Activated CD8-positive, alpha-beta T cell treated with anti-CD3 and anti-CD28 coated beads for 36 hours (primary cell): ENCODE measurements around the gene ERICH2. TPM values are rescaled to one million over a fixed set of nuclear protein-coding genes. Genes with fewer than 3 reads are reported as not detected.
A peak's percentile ranks its signal among the peaks of the same experiment; 100 is the strongest.

ENCODE experiments used
- ATAC-seq: fragments of 200-7000 bp; cut with Tn5 transposase; one replicate; pipeline ENCODE4 v1.10.0; 2021; ENCODE audit warnings: mild to moderate bottlenecking, moderate library complexity
- CTCF ChIA-PET: fragments of 350-600 bp; sonication (Branson Sonifier 250); formaldehyde crosslinking; loops from one replicate; lab custom pipeline; 2021; ENCODE audit warnings: antibody characterized with exemption; lab: Charles Lee
- POLR2A ChIA-PET: fragments of 350-600 bp; sonication (Branson Sonifier 250); formaldehyde crosslinking; loops from one replicate; lab custom pipeline; 2021; ENCODE audit warnings: antibody characterized with exemption; lab: Charles Lee
- DNase-seq: peaks from one replicate; pipeline ENCODE4 v3.0.0-alpha.2; 2020
- H3K27ac Mint-ChIP-seq: one replicate; pipeline ENCODE4 v1.8.0; 2021; ENCODE audit warnings: mild to moderate bottlenecking, mixed read lengths
- H3K27me3 Mint-ChIP-seq: one replicate; pipeline ENCODE4 v1.8.0; 2021; ENCODE audit warnings: mixed read lengths
- H3K36me3 Mint-ChIP-seq: one replicate; pipeline ENCODE4 v1.8.0; 2021; ENCODE audit warnings: low read depth, mixed read lengths
- H3K4me1 Mint-ChIP-seq: one replicate; pipeline ENCODE4 v1.8.0; 2021; ENCODE audit warnings: low read depth, mixed read lengths
- H3K4me3 Mint-ChIP-seq: one replicate; pipeline ENCODE4 v1.8.0; 2021; ENCODE audit warnings: mild to moderate bottlenecking, moderate library complexity, mixed read lengths
- H3K9me3 Mint-ChIP-seq: one replicate; pipeline ENCODE4 v1.8.0; 2021; ENCODE audit warnings: mixed read lengths
- intact Hi-C: fragments of 100-400 bp; cut with micrococcal nuclease; formaldehyde crosslinking; loops from one replicate; pipeline ENCODE4 v1.10.0; 2022
- total RNA-seq, 2 experiments: library from RNA; stranded (reverse); gene quantifications; one replicate each; pipeline ENCODE4 v1.2.3, GENCODE V29; 2021
- TF ChIP-seq, protein P1 (sequence below): fragments of 200-600 bp; IDR thresholded peaks from one replicate; pipeline ENCODE4 v1.8.0; 2022; ENCODE audit warnings: antibody characterized with exemption, mild to moderate bottlenecking

ERICH2 gene
- total RNA-seq, 2 experiments from 2014 or later = not detected

DNA sequence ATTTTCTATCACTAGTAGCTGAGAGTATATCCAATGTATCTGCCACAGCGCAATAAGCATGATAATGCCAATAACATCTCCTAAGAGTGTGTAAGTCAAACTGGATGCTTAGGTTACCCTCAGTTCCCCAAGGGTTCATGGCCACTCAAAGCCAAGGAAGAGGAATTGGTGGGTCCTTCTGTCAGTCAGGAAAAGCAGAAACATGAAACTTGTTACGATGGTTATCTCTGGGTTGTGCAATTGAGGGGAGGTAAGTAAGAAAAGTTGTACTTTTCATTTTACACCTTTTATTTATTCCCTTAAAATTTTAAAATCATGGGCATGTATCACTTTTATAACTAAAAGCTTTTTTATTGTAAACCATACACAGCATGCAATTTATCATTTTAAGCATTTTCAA, 36.4 kb downstream of the ERICH2 start:
- Mint-ChIP-seq H3K9me3 (no peaks in the 10 kb centered on the region), H3K27me3 (peaks cover 5% of the 10 kb centered on the region), H3K4me1 (no peaks in the 10 kb centered on the region), H3K4me3 (no peak overlapping the region), H3K36me3 (no peaks in the 10 kb centered on the region), H3K27ac (no peak overlapping the region)
- POLR2A ChIA-PET = no interaction called here
- intact Hi-C loops = loop anchor here (5.0 kb wide), 1 partner anchor 564 kb away; no protein-coding TSS in a partner anchor
- TF ChIP-seq, protein P1, sequence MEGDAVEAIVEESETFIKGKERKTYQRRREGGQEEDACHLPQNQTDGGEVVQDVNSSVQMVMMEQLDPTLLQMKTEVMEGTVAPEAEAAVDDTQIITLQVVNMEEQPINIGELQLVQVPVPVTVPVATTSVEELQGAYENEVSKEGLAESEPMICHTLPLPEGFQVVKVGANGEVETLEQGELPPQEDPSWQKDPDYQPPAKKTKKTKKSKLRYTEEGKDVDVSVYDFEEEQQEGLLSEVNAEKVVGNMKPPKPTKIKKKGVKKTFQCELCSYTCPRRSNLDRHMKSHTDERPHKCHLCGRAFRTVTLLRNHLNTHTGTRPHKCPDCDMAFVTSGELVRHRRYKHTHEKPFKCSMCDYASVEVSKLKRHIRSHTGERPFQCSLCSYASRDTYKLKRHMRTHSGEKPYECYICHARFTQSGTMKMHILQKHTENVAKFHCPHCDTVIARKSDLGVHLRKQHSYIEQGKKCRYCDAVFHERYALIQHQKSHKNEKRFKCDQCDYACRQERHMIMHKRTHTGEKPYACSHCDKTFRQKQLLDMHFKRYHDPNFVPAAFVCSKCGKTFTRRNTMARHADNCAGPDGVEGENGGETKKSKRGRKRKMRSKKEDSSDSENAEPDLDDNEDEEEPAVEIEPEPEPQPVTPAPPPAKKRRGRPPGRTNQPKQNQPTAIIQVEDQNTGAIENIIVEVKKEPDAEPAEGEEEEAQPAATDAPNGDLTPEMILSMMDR = no peak
- DNase-seq = no peak
- CTCF ChIA-PET = interaction anchor here (0.9 to 1.5 kb wide), 2 partner anchors 9 to 67 kb away, joined by 3 to 4 read pairs; no protein-coding TSS in a partner anchor
- ATAC-seq = no peak

DNA sequence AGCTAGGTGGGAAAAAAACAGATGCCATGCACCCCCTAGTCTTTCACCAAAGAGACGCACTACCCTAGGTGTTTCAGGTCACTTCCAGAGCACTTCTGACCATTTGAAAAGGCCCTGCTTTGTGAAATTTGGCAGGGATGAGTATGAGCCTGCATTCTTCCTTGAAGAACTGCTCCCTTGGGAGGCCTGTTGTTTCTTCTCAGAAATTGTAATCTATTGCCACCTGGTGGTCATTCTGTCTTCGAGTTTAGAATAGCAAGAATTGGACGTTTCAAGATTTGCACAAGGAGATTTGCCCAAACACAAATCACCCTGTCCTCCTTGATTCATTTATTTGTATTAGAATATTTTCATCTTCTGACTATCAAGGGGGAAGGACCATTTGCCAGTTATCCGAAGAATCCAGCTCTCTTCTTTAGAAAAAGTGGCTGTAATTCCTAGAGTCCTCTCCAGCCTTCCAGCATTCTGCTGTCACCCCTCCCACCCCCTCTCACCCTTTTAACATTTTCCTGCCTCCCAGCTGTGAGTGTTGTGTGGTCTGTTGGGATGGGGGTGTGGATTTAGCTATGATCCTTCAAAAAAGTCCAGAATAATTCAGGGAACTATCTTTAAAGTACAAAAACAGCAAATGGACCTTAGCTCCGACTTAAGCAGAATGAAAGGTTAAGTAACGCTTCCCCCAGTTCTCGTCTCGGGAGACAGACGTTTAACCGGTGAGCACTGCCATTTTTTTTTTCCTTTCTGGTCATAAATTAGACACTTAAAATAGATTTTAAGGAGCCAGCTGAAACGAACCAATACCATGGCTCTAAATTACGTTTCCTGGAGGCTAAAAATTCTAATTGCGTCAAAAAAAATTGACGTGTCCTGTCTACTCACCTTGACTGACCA, 42.8 kb downstream of the ERICH2 start:
- no peak overlapping the region for H3K4me3 Mint-ChIP-seq
- ChIA-PET POLR2A (interaction anchor here (0.7 kb wide), 1 partner anchor 308 kb away, joined by 3 read pairs; no protein-coding TSS in a partner anchor), CTCF (interaction anchor here (0.8 to 6.7 kb wide), 43 partner anchors 9 to 576 kb away, joined by 3 to 77 read pairs (median 5); partner anchors contain the start of genes ERICH2 and SP5)
- H3K4me1 Mint-ChIP-seq = peaks cover 26% of the 10 kb centered on the region
- DNase-seq (no peak), ATAC-seq (no peak)
- H3K27ac Mint-ChIP-seq = no peak overlapping the region
- intact Hi-C loops = loop anchor here (2.0 to 10.0 kb wide), 3 partner anchors 328 to 491 kb away; no protein-coding TSS in a partner anchor
- H3K27me3 Mint-ChIP-seq = peaks cover 51% of the 10 kb centered on the region
- no peaks in the 10 kb centered on the region for H3K36me3 Mint-ChIP-seq
- TF ChIP-seq, protein P1 = peak; percentile 80
- no peaks in the 10 kb centered on the region for H3K9me3 Mint-ChIP-seq

DNA sequence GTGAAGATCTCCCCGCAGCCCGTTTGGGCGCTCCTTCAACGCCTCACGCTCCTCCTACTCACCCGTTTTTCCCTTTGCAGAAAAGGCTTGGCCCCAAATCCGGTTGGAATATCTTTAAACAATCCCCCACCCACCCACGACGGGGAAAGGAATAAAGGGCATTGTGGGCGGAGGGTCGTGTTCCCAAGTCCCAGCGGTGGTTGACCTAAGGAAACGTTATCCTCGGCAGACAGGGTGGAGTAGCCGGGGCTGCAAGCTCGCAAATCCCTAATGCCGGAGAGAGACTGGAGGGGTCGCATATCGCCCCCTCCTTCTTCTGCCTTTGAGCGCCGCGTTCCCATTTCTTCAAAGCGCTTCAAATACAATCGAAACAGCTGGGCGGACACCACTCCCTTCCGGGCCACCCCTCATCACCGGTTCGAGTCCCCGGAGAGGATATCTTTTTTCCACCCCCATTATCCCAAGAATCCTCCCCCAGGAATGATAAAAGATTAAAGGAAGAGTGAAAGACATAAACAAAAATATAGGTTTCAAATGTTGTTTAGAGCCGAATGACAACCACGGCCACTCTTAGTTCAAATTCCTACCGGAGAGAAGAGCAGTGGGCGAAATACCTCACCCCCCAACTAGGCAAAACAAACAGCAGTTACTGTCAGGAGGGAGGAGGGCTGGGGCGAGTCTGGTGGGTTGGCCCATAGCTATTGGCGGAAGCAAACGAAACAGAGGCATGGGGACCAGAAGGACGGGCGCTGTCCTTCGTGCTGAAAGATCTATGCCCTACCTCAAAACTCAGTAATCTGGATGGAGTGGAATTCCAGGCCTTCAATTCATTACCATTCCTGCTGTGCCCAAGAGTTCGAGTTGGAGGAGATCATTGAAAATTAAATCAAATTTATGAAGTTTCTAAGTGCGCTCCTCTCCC, 43.7 kb downstream of the ERICH2 start:
- no peak overlapping the region for H3K4me3 Mint-ChIP-seq
- DNase-seq = peak; percentile 59
- no peak for ATAC-seq
- POLR2A ChIA-PET = interaction anchor here (0.6 kb wide), 1 partner anchor 126 kb away, joined by 3 read pairs; no protein-coding TSS in a partner anchor
- no peaks in the 10 kb centered on the region for H3K9me3 Mint-ChIP-seq
- H3K4me1 Mint-ChIP-seq = peaks cover 33% of the 10 kb centered on the region
- CTCF ChIA-PET = interaction anchor here (0.8 to 6.7 kb wide), 40 partner anchors 8 to 577 kb away, joined by 3 to 77 read pairs (median 5); partner anchors contain the start of genes ERICH2 and SP5
- no peak overlapping the region for H3K27ac Mint-ChIP-seq
- intact Hi-C loops = loop anchor here (2.0 to 10.0 kb wide), 5 partner anchors 95 to 492 kb away; no protein-coding TSS in a partner anchor
- TF ChIP-seq, protein P1 = no peak
- H3K27me3 Mint-ChIP-seq = peaks cover 58% of the 10 kb centered on the region
- H3K36me3 Mint-ChIP-seq = no peaks in the 10 kb centered on the region

DNA sequence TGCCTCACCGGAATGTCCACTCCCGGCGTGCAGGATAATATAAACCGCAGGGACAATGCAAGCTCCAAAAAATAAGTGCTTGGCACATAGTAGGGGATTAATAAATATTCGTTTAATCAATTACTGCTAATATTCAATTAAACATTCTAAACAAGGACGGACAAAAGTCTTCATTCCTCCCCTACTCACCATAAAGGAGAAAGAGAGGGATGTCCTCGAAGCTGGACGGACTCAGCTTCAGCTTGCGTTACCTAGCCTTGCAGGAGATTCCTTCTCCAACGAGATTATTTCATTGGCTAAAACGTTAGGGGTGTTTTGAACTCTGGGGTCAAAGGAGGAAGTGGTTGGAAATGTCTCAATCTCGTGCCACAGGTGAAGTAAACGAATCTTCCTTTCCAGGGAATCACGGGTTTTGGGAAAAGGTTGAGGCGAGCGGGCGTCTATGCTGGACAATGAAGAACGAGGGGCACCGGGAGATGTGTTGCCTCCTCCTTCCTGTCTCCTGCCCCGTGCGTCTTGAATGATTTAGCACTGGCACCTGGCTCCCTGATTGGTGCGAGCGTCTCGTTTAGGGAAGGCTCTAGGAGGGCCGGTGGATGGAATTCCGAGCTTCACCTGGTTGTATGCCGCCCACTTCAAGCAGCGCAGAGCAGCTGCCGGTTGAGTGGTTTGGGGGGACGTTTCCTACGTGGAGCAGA, 44.5 kb downstream of the ERICH2 start:
- H3K27me3 Mint-ChIP-seq = peaks cover 62% of the 10 kb centered on the region
- TF ChIP-seq, protein P1 = no peak
- intact Hi-C loops = loop anchor here (2.0 to 10.0 kb wide), 4 partner anchors 96 to 492 kb away; no protein-coding TSS in a partner anchor
- H3K4me3 Mint-ChIP-seq = no peak overlapping the region
- H3K4me1 Mint-ChIP-seq = peaks cover 38% of the 10 kb centered on the region
- ChIA-PET CTCF (interaction anchor here (0.8 to 6.7 kb wide), 18 partner anchors 7 to 575 kb away, joined by 3 to 77 read pairs (median 5); partner anchors contain the start of gene SP5), POLR2A (interaction anchor here (0.6 kb wide), 1 partner anchor 125 kb away, joined by 3 read pairs; no protein-coding TSS in a partner anchor)
- ATAC-seq (no peak), DNase-seq (no peak)
- H3K9me3 Mint-ChIP-seq = no peaks in the 10 kb centered on the region
- no peak overlapping the region for H3K27ac Mint-ChIP-seq
- no peaks in the 10 kb centered on the region for H3K36me3 Mint-ChIP-seq
